ENCODE results near the gene IL2RA. TPM values are rescaled to one million over a fixed set of nuclear protein-coding genes. Genes with fewer than 3 reads are reported as not detected.
"Not testable (repeated sequence)": the region's sequence is repeated elsewhere in the genome, so short reads cannot be mapped to it uniquely, and the experiment has no call there.

Gene IL2RA
- total RNA-seq, 2 donors from 2014 or later, result 1.7 to 2.4 TPM

DNA sequence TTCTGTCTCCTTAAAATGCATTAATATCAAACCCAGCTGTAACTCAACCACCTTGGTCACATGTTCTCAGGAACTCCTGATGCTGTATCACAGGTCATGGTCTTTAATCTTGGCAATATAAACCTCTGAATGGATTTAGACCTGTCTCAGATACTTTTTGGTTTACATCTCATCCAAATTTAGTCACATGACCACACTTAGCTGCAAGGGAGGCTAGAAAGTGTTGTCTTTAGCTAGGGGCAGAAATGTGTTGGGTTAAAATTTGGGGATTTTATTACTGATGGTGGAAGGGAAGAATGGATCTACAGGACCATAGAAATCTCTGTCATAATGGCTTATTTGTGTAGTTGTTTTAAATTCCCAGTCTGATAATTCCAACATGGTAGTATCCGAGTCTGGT, 55.2 kb downstream of the IL2RA start:
- no peak for DNase-seq
- no peaks in the 10 kb centered on the region for H3K9me3 ChIP-seq
- no peak overlapping the region for H3K4me3 ChIP-seq
- no peak overlapping the region for H3K9ac ChIP-seq (ENCODE audit: low read depth in 2 of 2, low read length in 2 of 2)
- H3K27ac ChIP-seq, result no peak overlapping the region
- TF ChIP-seq CTCF (IDR thresholded peaks at IDR 0.05), result no peak
- H3K27me3 ChIP-seq, result no peaks in the 10 kb centered on the region
- intact Hi-C loops (cut with DNase I), result no loop called here
- H3K36me3 ChIP-seq, result no peaks in the 10 kb centered on the region
- H3K4me1 ChIP-seq, result no peaks in the 10 kb centered on the region

- Histone ChIP-seq H3K4me1 (no peaks in the 10 kb centered on the region), H3K4me3 (no peak overlapping the region), H3K9me3 (no peaks in the 10 kb centered on the region), H3K9ac (ENCODE audit: low read depth in 2 of 2, low read length in 2 of 2) (no peak overlapping the region), H3K36me3 (no peaks in the 10 kb centered on the region), H3K27ac (no peak overlapping the region), H3K27me3 (no peaks in the 10 kb centered on the region)
- intact Hi-C loops (cut with DNase I), result no loop called here
- no peak for DNase-seq
- TF ChIP-seq CTCF (IDR thresholded peaks at IDR 0.05), result no peak
These were observed 55.6 kb downstream of the IL2RA start for GRCh38 chr10:6006546-6006945.

GRCh38 chr10:6005856-6006395, 56.2 kb downstream of the IL2RA start:
- no peak overlapping the region for H3K4me3 ChIP-seq
- no peaks in the 10 kb centered on the region for H3K36me3 ChIP-seq
- H3K27me3 ChIP-seq, result no peaks in the 10 kb centered on the region
- intact Hi-C loops (cut with DNase I), result no loop called here
- DNase-seq, result peak; percentile 12
- no peak overlapping the region for H3K27ac ChIP-seq
- H3K4me1 ChIP-seq, result no peaks in the 10 kb centered on the region
- no peaks in the 10 kb centered on the region for H3K9me3 ChIP-seq
- no peak for TF ChIP-seq CTCF (IDR thresholded peaks at IDR 0.05)
- no peak overlapping the region for H3K9ac ChIP-seq (ENCODE audit: low read depth in 2 of 2, low read length in 2 of 2)

- H3K36me3 ChIP-seq; intact Hi-C loops (cut with DNase I): not testable (repeated sequence)
These were observed 56.9 kb downstream of the IL2RA start for GRCh38 chr10:6005161-6005804.

DNA sequence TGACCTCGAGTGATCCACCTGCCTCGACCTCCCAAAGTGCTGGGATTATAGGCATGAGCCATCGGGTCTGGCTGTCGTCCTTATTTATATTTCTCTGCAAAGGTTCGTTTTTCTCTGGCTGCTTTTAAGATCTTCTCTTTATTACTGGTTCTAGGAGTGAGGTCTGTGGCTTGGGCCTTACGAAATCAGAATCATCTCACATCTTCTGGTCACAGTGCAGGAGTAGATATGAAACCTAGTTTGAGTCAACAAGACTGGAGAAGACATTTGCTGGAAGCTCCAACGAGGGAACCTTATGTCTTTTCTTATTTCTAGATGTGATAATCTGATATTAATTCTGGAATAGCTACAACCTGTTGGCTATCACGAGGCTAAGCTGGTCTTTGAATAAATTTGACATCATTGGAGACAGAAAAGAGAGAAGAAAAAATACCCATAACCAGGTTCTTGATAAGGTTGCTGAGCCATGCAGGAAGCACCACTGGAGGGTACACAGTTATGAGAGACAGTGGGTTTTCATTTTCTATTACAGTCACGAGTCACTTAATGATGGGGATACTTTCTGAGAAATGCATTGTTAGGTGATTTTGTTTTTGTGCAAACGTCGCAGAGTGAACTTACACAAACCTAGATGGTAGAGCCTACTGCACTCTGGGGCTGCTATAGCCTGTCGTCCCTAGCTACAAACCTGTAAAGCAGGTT, 59.2 kb downstream of the IL2RA start:
- Histone ChIP-seq H3K9ac (ENCODE audit: low read depth in 2 of 2, low read length in 2 of 2) (no peak overlapping the region), H3K27me3 (no peaks in the 10 kb centered on the region), H3K36me3 (no peaks in the 10 kb centered on the region), H3K9me3 (no peaks in the 10 kb centered on the region), H3K4me1 (no peaks in the 10 kb centered on the region), H3K4me3 (no peak overlapping the region), H3K27ac (no peak overlapping the region)
- TF ChIP-seq CTCF (IDR thresholded peaks at IDR 0.05), result no peak
- DNase-seq, result peak; percentile 2
- intact Hi-C loops (cut with DNase I), result no loop called here

More at GRCh38 chr10:6005161-6005804, 56.9 kb downstream of the IL2RA start:
- DNase-seq, result peak; percentile 1
- H3K4me3 ChIP-seq; H3K27me3 ChIP-seq; H3K9ac ChIP-seq (ENCODE audit: low read depth in 2 of 2, low read length in 2 of 2); H3K27ac ChIP-seq; H3K9me3 ChIP-seq; H3K4me1 ChIP-seq: not testable (repeated sequence)
